ENCODE data around the gene TMEM235.

The TMEM235 gene

GRCh38 chr17:78255953-78256706 is 24.7 kb downstream of the TMEM235 start:
- DNase-seq, result no peak

GRCh38 chr17:78256707-78257591 is 25.5 kb downstream of the TMEM235 start:
- DNase-seq, result no peak

- DNase-seq, result no peak
Observed at GRCh38 chr17:78257810-78258322, 26.4 kb downstream of the TMEM235 start.

DNA sequence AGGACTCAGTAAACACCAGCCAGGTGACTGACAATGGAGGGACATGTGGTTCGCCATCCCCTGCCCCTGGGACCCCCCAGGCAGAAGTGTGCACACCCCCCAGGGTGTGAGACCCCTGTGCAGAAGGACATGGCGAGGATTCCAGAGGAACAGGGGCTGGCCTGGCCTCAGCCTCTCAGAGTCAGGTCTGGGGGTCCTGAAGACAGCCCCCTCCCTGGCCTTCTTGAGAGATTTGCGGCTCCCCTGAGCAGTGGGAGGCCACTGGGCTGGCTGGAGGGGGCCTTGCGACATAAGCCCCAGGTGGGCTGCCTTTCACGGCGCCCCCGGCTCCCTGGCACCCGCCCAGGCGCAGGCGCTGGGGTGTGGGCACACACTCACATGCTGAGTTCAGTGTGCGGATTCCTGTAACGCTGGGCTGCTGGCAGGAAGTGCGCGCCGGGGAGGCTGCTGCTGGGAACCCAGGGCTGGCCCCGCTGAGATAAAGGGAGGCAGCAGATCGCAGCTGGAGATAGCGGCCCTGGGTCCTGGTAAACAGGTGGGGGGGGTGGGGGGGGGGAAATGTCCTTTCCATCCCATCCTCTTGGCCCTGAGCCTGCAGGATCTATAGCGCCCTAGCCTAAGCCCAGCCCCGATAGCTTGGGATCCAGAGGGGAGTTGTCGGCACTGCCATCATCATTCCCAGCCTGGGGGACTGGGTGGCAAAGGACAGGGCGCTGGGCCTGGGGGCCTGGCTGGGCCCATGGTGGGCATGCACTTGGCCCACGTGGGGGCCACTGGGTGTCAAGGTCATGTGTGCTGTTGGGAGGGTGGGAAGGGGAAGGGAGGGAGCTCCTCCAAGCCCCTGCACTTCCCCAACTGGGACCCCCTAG is 27.1 kb downstream of the TMEM235 start:
- no peak for DNase-seq

DNA sequence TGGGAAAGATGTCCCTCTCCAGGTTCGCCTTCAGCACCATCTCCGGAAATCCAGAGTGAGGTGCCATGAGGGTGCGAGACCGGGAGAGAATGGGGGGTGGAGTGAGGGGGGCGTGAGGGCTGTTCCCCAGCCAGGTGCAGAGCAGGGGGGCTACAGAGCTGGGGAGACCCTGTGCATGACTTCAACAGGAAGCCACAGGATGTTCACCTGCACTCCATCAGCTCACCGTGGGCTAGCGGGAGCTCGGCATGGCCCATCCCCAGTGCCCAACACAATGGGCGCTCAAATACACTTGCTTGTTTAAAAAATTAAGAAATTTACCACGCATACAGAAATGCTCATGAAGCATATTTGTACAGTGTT is 27.7 kb downstream of the TMEM235 start:
- no peak for DNase-seq

- no peak for DNase-seq
Observed at GRCh38 chr17:78263063-78263735, 31.8 kb downstream of the TMEM235 start.

DNA sequence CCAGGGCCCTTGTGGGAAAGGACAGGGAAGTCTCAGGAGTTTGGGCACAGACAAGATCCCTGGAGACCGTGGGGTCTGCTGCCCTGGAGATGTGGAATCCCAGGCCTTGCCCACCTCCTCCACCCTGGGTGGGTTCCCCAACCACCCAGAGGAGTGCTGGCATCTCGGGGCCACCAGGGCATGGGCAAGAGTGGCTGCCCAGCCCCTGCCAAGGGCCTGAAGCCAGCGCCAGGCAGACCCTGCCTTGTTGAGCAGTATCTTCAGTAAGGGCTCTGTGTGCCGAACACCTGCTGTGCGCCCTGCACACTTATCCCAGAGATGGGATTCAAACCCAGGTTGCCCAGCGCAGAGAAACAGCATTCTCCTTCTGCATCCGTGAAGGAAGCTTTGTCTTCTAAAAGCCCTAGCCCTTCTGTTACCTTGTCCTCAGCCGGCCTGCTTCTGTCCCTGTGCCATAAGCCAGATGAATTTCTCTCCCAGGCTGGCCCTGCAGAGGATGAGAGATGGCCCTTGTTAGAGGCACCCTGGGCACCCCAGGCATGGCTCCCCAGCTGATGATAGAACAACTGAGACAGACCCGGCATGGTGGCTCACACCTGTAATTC is 32.4 kb downstream of the TMEM235 start:
- DNase-seq, result no peak

- DNase-seq, result no peak
Observed at GRCh38 chr17:78264590-78264989, 33.2 kb downstream of the TMEM235 start.

DNA sequence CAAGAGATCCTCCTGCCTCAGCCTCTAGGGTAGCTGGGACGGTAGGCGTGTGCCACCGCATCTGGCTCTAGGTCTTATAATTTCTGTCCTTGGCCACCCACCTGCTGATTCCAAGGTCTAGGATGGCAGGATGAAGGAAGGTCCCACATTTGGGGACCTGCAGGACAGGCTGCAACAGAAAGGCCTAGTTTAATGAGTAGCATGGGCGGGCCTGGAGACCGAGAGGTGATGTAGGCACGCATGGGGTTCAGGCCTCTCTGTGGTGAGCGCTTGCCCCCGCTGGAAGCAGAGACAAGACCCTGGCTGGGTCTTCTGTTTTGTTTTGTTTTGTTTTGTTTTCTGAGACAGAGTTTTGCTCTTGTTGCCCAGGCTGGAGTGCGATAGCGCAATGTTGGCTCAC is 33.7 kb downstream of the TMEM235 start:
- no peak for DNase-seq

GRCh38 chr17:78266231-78266631 is 34.8 kb downstream of the TMEM235 start:
- DNase-seq, result no peak

DNA sequence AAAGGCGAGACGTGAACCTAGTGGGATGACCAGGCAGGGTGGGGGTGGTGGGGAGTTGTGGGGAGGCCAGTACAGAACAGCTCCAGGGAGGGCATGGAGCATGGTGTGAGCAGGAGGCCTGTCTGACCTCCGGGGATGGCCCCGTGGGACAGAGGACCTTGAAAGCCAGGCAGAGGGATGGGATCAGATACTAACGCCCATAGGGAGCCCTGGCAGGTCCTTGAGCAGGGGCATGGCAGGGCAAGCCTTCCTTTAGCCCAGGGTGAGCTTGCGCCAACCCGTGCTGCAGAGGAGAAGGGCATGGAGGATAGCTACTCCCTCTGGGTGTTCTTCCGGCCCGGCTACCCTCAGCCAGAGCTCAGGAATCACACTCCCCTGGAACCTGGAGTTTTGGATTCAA is 35.3 kb downstream of the TMEM235 start:
- DNase-seq, result no peak

DNA sequence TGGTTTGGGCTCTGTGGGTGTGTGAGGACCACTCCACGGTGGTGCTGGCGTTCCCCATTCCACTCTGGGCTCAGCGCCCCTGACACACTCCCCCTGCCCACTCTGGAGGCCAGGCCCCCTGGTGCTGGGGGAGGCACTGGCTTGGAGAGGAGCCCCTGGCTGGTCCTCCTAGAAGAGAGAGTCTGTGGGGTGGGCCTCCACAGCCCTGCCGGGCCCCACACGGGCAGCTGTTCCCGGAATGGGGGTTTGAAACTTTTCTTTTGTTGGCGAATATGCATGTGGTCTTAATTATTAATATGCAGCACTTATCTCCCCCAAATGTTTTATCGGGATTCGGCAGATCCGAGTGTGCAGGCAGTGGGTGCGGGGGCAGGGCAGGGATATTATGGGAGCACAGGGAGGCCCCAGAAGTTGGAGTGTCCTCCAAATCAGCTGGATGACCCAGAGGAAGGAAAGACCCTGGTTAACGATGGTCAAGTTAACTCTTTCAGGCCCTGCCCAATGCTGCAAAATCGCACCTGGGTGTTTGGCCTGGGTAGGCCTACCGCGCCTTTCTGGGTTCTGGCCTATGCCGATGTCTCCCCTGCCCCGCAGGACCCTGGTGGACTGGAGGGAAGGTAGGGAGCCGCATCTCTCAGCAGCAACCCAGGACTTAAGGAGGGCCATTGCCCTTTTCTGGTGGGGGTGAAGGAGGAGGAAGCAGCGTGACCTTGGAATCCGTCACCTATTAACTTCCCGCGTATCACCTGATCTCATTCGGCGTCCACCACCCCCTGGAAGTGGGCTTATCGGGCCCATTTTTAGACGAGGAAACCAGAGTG is 36.0 kb downstream of the TMEM235 start:
- no peak for DNase-seq

GRCh38 chr17:78268191-78268874 is 36.9 kb downstream of the TMEM235 start:
- DNase-seq, result no peak

GRCh38 chr17:78268951-78269905 is 37.8 kb downstream of the TMEM235 start:
- no peak for DNase-seq

- DNase-seq, result no peak
Observed at GRCh38 chr17:78269955-78270381, 38.5 kb downstream of the TMEM235 start.

GRCh38 chr17:78271419-78272170 is 40.2 kb downstream of the TMEM235 start:
- no peak for DNase-seq

- no peak for DNase-seq
Observed at GRCh38 chr17:78272181-78272913, 40.9 kb downstream of the TMEM235 start.

- no peak for DNase-seq
Observed at GRCh38 chr17:78272914-78273258, 41.5 kb downstream of the TMEM235 start.
